GM12874 (cell line): ENCODE data around the gene CDC73.

Experiments
- CTCF ChIP-seq: IDR thresholded peaks from 2 replicates; pipeline ENCODE4 v1.5.1; 2011; ENCODE audit warnings: low read depth, mild to moderate bottlenecking, control low read depth, low read length, moderate library complexity; ENCODE audit not compliant: insufficient read depth

The CDC73 gene

GRCh38 chr1:193108471-193108870 is 13.4 kb upstream of the CDC73 start:
- no peak for TF ChIP-seq CTCF

GRCh38 chr1:193109619-193110018 is 12.2 kb upstream of the CDC73 start:
- no peak for TF ChIP-seq CTCF

GRCh38 chr1:193110246-193110645 is 11.6 kb upstream of the CDC73 start:
- TF ChIP-seq CTCF = no peak

GRCh38 chr1:193110864-193111263 is 11.0 kb upstream of the CDC73 start:
- no peak for TF ChIP-seq CTCF

- TF ChIP-seq CTCF = no peak
These were observed 10.2 kb upstream of the CDC73 start for GRCh38 chr1:193111641-193112090.

- TF ChIP-seq CTCF = no peak
These were observed 8.4 kb upstream of the CDC73 start for GRCh38 chr1:193113258-193113991.

GRCh38 chr1:193113992-193114332 is 7.9 kb upstream of the CDC73 start:
- no peak for TF ChIP-seq CTCF
